GM19395 (cell line): ENCODE data around the gene ZFC3H1.
"Not testable (repeated sequence)": the region's sequence is repeated elsewhere in the genome, so short reads cannot be mapped to it uniquely, and the experiment has no call there.

Source experiments
- ATAC-seq: cut with Tn5 transposase; IDR thresholded peaks from one replicate; pipeline ENCODE4 v1.9.1; 2021; ENCODE audit warnings: mild to moderate bottlenecking, moderate library complexity; ENCODE audit not compliant: unreplicated experiment

ZFC3H1 gene, protein sequence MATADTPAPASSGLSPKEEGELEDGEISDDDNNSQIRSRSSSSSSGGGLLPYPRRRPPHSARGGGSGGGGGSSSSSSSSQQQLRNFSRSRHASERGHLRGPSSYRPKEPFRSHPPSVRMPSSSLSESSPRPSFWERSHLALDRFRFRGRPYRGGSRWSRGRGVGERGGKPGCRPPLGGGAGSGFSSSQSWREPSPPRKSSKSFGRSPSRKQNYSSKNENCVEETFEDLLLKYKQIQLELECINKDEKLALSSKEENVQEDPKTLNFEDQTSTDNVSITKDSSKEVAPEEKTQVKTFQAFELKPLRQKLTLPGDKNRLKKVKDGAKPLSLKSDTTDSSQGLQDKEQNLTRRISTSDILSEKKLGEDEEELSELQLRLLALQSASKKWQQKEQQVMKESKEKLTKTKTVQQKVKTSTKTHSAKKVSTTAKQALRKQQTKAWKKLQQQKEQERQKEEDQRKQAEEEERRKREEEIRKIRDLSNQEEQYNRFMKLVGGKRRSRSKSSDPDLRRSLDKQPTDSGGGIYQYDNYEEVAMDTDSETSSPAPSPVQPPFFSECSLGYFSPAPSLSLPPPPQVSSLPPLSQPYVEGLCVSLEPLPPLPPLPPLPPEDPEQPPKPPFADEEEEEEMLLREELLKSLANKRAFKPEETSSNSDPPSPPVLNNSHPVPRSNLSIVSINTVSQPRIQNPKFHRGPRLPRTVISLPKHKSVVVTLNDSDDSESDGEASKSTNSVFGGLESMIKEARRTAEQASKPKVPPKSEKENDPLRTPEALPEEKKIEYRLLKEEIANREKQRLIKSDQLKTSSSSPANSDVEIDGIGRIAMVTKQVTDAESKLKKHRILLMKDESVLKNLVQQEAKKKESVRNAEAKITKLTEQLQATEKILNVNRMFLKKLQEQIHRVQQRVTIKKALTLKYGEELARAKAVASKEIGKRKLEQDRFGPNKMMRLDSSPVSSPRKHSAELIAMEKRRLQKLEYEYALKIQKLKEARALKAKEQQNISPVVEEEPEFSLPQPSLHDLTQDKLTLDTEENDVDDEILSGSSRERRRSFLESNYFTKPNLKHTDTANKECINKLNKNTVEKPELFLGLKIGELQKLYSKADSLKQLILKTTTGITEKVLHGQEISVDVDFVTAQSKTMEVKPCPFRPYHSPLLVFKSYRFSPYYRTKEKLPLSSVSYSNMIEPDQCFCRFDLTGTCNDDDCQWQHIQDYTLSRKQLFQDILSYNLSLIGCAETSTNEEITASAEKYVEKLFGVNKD (N-terminal part only)

GRCh38 chr12:71663561-71664410 lies at the start of gene ZFC3H1, which contains the start of gene THAP2:
Gene ZFC3H1 (minus strand): TSS chr12:71663848. CDS start chr12:71663610, 238 bp downstream.
Gene THAP2 (plus strand): TSS chr12:71664301. CDS start chr12:71664510, 209 bp downstream.
- peak; percentile 94 for ATAC-seq

DNA sequence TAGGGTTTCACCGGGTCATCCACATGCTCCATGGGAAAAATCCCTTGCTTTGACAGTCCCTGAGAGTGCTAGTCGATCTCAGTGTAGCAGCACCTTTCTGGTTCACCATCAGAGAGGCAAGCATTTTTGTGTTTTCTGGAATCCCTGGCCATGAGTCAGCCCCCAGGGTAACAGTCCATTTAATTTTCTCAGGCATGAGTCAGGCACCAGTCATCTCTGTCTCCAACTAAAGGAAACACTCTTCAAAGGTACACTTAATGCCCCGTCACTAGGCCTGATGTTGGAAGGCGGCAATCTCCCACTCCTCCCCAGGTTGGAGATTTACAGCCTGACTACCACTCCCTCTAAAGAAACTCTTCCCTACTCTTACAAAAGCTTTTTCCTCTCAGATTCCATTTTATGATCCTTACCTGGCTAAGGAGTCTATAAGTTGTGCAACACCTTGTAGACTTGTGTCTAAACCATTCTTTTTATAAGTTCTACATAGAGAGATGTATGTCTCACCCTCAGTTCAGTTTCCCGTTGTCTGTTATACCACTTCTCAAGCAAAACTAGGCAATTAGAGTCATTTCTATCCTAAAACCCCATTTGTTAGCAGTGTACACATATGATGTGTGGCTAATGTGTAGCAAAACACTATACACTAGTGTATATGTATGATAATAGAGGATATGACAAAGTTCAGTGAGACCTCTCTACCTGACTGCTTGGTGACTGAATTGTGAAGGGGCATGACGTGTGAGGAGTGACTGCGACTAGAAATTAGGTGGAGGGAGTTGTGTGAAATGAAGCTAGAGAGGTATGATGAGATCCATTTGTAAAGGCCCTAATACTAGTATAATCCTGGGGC lies 46.9 kb upstream of the ZFC3H1 start:
- ATAC-seq, result no peak

- no peak for ATAC-seq
Observed at GRCh38 chr12:71708658-71709057, 45.0 kb upstream of the ZFC3H1 start.

GRCh38 chr12:71704920-71705319 lies 41.3 kb upstream of the ZFC3H1 start:
- no peak for ATAC-seq

DNA sequence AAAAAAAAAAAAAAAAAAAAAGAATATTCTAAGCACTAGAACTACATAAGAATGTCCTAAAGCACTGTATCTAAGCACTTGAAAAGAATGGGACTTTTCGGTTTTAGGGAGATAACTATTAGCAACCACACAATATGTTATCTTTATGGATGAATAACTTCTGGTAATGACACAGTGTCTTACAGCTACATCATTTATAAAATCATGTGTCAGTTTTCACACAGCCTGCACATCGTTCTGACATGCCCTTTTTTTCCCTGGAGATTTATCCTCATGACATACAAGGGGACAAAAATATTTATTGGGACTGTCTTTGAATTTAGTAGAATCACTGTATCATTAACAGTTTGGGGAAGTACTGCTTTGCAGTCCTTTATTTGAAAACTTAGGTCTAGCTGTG lies 39.6 kb upstream of the ZFC3H1 start:
- ATAC-seq, result no peak

DNA sequence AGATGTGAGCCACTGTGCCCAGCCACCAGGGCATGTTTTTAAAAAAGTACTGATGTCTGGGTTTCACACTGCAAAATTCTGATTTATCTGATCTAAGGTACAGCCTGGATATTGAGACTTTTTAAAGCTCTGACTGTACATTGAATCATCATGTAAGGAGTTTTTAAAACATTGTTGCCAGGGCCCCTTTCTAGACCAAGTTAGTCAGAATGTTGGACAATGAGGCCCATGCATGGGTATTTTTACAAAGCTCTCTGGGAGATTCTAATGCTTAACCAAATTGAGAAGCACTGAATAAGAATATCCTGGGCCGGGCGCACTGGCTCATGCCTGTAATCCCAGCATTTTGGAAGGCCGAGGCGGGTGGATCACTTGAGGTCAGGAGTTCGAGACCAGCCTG lies 38.9 kb upstream of the ZFC3H1 start:
- ATAC-seq, result no peak

GRCh38 chr12:71702181-71702580 lies 38.5 kb upstream of the ZFC3H1 start:
- not testable (repeated sequence) for ATAC-seq

DNA sequence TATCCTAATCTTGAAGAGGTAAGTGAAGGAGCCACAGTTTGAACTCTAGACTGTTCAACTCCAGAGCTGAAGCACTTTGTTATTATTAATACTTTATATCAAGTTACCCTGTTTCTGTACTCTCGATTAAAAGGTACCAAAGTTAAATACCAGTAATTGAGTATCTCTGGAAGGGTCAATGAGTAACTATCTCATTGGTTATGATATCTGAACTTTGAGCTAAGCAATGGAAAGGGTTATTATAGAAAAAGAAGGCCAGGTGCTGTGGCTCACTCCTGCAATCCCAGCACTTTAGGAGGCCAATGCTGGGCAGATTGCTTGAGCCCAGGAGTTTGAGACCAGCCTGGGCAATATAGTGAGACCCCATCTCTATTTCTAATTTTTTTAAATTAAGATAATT lies 32.1 kb upstream of the ZFC3H1 start:
- no peak for ATAC-seq

- peak; percentile 86 for ATAC-seq
Observed at GRCh38 chr12:71694099-71694820, 30.6 kb upstream of the ZFC3H1 start.

- ATAC-seq, result peak; percentile 17
Observed at GRCh38 chr12:71693651-71694050, 30.0 kb upstream of the ZFC3H1 start.

DNA sequence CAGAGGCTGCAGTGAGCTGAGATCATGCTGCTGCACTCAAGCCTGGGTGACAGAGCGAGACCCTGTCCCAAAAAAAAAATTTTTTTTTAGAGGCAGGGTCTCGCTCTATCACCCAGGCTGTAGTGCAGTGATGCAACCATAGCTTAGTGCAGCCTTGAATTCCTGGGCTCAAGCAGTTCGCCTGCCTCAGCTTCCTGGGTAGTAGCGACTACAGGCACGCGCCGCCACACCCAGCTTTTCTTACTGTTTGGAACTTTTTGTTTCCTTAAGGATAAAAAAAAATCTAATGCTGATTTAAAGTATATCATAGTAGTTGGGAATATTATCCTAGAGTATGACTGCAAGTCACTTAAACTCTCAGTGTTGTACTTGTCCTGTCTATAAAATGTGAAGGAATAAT lies 29.5 kb upstream of the ZFC3H1 start:
- ATAC-seq, result no peak

DNA sequence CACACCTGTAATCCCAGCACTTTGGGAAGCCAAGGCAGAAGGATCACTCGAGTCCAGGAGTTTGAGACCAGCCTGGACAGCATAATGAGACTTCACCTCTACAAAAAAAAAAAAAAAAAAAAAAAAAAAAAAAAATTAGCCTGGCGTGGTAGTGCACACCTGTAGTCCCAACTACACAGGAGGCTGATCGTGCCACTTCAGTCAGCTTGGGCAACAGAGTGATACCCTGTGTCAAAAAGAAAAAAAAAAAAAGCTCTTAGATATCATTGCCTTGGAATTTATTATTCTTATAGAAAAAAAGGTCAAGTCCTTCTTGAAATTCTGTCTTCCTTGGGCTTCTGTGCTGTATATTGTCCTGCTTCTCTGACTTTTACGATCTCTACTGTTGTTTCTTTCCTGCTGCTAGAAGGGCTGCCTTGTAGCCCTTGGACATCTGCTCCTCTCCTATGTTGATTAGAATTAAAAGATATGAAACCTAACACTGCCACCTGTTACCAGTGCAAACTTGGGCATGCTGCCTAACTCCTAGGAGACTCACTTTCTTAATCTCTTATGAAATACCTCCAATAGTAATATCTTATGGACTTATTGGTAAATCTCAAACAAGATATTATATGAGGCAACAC lies 28.0 kb upstream of the ZFC3H1 start:
- ATAC-seq, result no peak

GRCh38 chr12:71688961-71689570 lies 25.4 kb upstream of the ZFC3H1 start:
- ATAC-seq, result no peak

DNA sequence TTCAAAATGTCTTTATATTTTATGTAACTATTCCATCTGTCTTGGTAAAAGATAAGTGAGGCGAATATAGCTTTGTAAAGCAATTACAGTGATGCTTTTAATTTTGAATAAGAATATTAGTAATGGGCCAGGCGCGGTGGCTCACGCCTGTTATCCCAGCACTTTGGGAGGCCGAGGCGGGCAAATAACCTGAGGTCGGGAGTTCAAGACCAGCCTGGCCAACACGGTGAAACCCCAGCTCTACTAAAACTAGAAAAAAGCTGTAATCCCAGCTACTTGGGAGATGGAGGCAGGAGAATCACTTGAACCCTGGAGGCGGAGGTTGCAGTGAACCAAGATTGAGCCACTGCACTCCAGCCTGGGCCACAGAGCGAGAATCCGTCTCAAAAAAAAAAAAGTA lies 23.5 kb upstream of the ZFC3H1 start:
- not testable (repeated sequence) for ATAC-seq

GRCh38 chr12:71686658-71687025 lies 23.0 kb upstream of the ZFC3H1 start:
- ATAC-seq, result no peak

- ATAC-seq, result peak; percentile 87
Observed at GRCh38 chr12:71685914-71686657, 22.4 kb upstream of the ZFC3H1 start, which contains the start of gene TMEM19. Gene TMEM19 (plus strand): TSS chr12:71686082. CDS start chr12:71686681, 599 bp downstream.
